ENCODE data around the gene SUPT6H.

DNA sequence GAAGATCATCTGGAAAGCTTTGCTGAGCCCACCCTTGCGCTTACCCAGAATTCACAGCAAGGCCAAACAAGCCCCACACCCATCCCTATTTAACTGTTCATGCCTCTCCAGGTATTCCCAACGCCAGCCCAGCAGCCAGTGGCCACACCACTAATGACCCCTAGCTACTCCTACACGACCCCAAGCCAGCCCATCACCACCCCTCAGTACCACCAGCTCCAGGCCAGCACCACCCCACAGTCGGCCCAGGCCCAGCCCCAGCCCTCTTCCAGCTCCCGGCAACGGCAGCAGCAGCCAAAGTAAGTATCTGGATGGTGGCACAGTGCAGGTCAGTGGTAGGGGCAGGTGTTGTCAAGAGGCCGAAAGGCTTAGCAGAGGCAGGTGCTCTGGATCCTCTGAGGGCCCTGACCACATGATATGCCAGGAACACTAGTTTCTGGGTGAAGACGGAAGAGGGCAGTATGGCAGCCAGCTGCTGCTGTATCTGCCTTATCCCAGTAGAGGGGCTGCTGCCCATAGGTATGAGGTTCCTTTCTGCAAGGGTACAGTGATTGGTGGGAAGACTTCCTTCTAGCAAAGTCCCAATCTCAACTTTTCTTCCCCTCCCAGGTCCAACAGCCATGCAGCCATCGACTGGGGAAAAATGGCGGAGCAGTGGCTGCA, 39.0 kb downstream of the SUPT6H start:
- TF ChIP-seq, protein P1, sequence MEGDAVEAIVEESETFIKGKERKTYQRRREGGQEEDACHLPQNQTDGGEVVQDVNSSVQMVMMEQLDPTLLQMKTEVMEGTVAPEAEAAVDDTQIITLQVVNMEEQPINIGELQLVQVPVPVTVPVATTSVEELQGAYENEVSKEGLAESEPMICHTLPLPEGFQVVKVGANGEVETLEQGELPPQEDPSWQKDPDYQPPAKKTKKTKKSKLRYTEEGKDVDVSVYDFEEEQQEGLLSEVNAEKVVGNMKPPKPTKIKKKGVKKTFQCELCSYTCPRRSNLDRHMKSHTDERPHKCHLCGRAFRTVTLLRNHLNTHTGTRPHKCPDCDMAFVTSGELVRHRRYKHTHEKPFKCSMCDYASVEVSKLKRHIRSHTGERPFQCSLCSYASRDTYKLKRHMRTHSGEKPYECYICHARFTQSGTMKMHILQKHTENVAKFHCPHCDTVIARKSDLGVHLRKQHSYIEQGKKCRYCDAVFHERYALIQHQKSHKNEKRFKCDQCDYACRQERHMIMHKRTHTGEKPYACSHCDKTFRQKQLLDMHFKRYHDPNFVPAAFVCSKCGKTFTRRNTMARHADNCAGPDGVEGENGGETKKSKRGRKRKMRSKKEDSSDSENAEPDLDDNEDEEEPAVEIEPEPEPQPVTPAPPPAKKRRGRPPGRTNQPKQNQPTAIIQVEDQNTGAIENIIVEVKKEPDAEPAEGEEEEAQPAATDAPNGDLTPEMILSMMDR (IDR thresholded peaks at IDR 0.05; ENCODE audit: low read depth, low read length) = no peak
- TF ChIP-seq POLR2A (IDR thresholded peaks at IDR 0.05; ENCODE audit: extremely low read depth, insufficient read length) (no peak), MYC (IDR thresholded peaks at IDR 0.05; ENCODE audit: low read depth, low read length) (no peak)
